Right lobe of liver (tissue), 4 donors: ENCODE measurements around the gene ZMIZ1.

Experiments used
- POLR2A ChIP-seq: fragments of 450-650 bp; IDR thresholded peaks from one replicate; pipeline ENCODE4 v1.6.1; 2017; ENCODE audit warnings: antibody characterized with exemption, mild to moderate bottlenecking
- TF ChIP-seq, protein P1 (sequence below), 4 donors: fragments of 200-600 bp in 3 of 4; fragments of 450-650 bp in 1 of 4; IDR thresholded peaks; one replicate each; pipeline versions ENCODE4 v1.5.1 to v1.8.0; 2016 to 2022; ENCODE audit warnings: antibody characterized with exemption in 4 of 4, mild to moderate bottlenecking in 2 of 4
- donor health status: DM: no; HTN: no; CAD: no.
- donor health status: DM: no; HTN: no; CAD: no.
- donor health status: DM: no; HTN: yes; CAD: no.

DNA sequence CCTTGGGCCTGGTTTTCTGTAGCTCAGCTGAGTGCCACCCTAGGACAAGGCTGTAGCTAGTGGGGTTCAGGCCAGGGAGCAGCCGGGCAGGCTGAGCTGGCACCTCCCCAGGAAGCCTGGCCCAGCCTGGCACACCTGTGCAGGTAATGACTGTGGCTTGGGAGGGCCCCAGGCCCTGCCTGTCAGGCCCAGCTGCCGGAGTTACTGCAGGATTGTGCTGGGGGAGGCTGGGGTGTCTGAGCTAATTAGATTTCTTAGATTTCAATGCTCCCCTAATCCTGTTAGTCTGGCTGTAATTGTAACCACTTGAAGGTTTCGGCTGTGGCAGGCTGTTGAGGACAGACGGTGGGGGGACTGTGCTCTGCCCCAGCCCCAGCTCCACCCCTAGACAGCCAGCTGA lies 6.0 kb downstream of the ZMIZ1 start:
- TF ChIP-seq, protein P1, sequence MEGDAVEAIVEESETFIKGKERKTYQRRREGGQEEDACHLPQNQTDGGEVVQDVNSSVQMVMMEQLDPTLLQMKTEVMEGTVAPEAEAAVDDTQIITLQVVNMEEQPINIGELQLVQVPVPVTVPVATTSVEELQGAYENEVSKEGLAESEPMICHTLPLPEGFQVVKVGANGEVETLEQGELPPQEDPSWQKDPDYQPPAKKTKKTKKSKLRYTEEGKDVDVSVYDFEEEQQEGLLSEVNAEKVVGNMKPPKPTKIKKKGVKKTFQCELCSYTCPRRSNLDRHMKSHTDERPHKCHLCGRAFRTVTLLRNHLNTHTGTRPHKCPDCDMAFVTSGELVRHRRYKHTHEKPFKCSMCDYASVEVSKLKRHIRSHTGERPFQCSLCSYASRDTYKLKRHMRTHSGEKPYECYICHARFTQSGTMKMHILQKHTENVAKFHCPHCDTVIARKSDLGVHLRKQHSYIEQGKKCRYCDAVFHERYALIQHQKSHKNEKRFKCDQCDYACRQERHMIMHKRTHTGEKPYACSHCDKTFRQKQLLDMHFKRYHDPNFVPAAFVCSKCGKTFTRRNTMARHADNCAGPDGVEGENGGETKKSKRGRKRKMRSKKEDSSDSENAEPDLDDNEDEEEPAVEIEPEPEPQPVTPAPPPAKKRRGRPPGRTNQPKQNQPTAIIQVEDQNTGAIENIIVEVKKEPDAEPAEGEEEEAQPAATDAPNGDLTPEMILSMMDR (IDR thresholded peaks at IDR 0.05), result no peak
- no peak for TF ChIP-seq POLR2A
